ENCODE results near the gene GAS2.
A peak's percentile ranks its signal among the peaks of the same experiment; 100 is the strongest.

Gene GAS2

DNA sequence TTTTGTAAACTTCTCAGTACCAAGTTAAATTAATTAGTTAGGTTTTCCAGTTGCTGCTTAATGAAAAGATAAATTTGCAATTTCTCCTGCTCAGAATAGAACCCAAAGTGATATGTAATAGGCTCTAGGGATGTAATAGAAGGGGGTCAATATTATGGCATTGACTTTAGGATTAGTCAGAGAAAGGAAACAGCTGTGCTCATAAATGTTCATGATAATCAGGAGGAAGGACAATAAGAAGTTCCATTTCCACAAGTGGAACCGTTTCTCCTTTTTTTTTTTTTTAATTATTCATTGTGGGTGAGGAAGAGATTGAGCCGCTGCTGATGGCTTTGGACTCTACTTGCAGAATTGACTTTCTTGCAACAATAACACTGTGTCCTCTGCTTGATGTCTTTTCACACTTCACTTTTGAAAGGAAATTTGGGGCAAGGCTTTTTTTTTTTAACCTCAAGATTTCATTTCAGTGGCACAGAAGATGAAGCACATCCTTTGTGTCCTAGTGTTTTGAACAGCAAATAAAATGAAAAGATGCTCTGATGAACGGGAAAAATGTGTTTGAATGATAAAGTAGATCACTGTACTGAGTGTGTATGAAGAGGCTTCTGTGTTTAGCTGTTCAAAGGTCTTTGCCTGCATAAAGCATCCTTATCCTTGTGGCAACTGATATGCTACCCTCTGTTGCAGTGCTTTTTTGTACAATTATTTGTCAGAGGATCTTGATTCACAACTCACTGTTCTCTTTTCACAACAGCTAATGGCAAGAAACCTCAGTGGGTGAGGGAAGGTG lies 62.4 kb downstream of the GAS2 start:
- DNase-seq, result no peak

DNA sequence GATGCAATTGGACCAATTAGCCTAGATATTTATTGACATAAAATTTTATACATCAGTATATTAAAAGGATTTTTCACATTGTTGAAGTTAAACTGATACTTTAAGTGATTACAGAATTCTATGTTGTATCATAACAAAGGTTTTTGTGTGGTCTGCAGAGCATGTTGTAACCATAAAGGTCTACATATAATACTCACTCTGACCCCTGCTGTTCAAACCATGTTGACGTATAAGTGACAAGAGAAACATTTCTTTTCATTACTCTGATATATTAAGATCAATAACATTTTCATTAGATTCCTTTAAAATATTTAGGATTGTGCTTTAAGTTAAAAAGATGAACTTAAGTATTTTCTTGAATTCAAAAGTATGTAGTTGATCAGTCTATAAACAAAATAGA lies 63.9 kb downstream of the GAS2 start:
- peak; percentile 39 for DNase-seq

GRCh38 chr11:22732588-22732987 lies 66.2 kb downstream of the GAS2 start:
- no peak for DNase-seq

GRCh38 chr11:22733475-22734248 lies 67.3 kb downstream of the GAS2 start:
- DNase-seq, result peak; percentile 39

- DNase-seq, result no peak
Measured at GRCh38 chr11:22734628-22735345, 68.4 kb downstream of the GAS2 start.

- no peak for DNase-seq
Measured at GRCh38 chr11:22742157-22742613, 75.8 kb downstream of the GAS2 start.

- no peak for DNase-seq
Measured at GRCh38 chr11:22749536-22749935, 83.1 kb downstream of the GAS2 start.

GRCh38 chr11:22752908-22753310 lies 86.5 kb downstream of the GAS2 start:
- no peak for DNase-seq

- DNase-seq, result peak; percentile 93
Measured at GRCh38 chr11:22753416-22753815, 87.0 kb downstream of the GAS2 start.

GRCh38 chr11:22761066-22761465 lies 94.7 kb downstream of the GAS2 start:
- no peak for DNase-seq

GRCh38 chr11:22763166-22763565 lies 96.8 kb downstream of the GAS2 start:
- peak; percentile 81 for DNase-seq

DNA sequence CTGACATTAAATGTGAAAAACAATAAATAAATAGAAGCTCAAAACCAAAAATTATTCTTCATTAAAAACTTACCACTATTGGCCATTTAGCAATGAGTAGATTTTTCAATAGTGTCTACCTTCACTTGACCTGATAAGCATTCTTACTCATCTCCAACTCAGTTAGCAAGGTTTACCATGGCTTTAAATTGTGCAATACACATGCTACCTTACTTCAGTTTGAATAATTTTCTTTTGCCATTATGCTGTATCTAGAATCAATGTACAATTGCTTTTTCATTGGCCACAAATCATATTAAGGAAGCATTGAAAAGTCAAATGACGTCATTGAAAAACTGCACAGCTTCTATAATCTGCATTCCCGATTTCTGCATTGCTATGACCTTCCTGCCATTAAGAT lies 98.3 kb downstream of the GAS2 start:
- no peak for DNase-seq

DNA sequence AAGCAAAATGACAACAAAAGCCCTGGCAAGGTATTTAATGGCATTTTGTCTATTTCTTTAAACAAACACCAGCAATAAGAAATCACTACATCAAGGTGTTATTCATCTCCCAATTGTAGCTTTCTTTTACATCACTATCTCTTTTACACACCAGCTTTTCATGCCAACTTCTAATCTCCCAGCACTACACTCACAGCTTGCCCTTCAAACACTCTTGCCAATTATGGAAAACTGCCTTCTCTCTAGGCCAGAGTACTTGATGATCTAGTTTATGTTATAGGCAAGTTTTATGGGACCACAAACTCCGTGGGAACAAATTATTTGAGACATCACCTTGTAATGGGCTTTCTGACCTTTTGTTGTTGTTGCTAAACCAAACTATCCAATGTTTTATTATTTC lies 101.9 kb downstream of the GAS2 start:
- no peak for DNase-seq

DNA sequence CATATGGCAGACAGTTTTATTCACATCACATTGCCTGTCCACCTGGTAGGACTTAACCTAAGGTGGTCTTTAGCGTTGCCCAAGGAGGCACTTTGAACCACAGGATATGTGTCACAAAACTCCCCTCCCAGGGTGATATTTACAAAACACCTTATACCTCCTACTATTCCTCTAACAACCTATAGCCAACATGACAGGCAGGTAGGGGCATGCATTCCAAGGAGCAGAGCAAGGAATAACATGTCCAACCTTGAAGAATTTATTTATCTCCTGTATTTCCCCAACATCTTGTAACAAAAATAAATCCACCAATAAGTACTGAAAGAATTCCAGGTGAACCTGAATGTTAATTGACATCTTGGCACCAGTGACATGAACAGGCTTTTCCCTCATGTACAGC lies 102.7 kb downstream of the GAS2 start:
- no peak for DNase-seq

- DNase-seq, result no peak
Measured at GRCh38 chr11:22774716-22775115, 108.3 kb downstream of the GAS2 start.

GRCh38 chr11:22775248-22775647 lies 108.8 kb downstream of the GAS2 start:
- no peak for DNase-seq

DNA sequence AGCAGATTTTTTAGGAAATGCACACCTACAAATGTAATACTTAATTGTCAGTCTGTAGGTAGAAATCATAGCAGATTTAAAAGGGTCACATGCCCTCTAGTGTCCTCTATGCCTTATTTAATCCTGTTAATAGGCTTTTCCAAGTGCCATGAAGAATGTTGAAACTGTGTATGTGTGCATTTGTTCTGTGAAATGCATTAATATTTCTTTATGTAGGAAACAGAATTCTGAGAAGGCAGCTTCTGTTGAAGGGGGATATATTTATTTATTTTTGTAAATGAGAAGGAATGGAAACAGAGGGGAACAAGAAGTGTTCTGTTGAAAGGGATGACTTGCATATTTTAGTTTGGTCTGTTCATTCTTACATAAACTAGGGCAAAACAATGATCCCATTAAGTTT lies 112.2 kb downstream of the GAS2 start:
- no peak for DNase-seq

GRCh38 chr11:22779850-22780249 lies 113.4 kb downstream of the GAS2 start:
- DNase-seq, result no peak

- DNase-seq, result peak; percentile 45
Measured at GRCh38 chr11:22780952-22781593, 114.7 kb downstream of the GAS2 start.

DNA sequence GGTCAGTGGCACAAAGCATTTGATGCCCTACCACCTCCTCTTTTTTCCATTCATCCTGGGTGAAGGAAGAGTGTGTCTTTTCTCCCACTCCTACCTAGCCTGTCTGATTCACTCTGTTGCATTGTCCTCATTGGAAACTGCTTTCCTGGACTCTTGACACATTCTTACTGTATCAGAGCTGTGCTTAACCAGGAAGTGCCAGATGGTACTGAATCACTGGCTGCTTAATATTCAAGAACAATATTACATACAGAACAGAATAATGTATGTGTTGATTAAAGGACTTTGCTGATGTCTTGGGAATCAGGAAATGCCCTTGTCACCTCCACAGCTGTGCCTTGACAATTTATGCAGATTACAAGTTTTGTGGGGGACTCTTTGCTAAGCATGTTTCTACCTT lies 118.8 kb downstream of the GAS2 start:
- DNase-seq, result no peak

DNA sequence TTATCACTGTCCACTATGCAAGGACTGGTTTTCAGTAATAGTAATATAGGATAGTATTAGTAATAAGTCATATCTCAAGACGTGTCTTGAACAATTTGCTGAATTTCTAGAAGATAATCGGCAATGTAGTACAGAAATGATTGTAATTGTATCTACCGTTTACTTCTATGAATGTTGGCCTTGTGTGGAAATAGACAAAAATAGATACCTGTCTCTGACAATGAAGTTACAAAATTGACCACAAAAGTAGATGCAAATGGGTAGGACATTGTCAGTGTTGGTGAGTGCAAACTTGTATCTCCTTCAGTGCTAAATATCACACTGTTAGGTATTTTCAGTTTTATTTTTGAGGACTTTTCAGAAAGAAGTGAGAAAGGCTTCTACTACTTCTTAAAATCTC lies 120.1 kb downstream of the GAS2 start:
- no peak for DNase-seq

- DNase-seq, result no peak
Measured at GRCh38 chr11:22787055-22787454, 120.6 kb downstream of the GAS2 start.

- DNase-seq, result peak; percentile 82
Measured at GRCh38 chr11:22787551-22788162, 121.2 kb downstream of the GAS2 start.

All from eye (tissue), 1 donor.